ENCODE results near the gene RETN.
A peak's percentile ranks its signal among the peaks of the same experiment; 100 is the strongest.

The RETN gene

GRCh38 chr19:7669641-7670040 is 792 bp downstream of the RETN start:
- no peaks in the 10 kb centered on the region; the same call in 1 of the 2 replicates for H3K27me3 ChIP-seq (replicated peaks; ENCODE audit: control insufficient read depth, insufficient read depth, low read length)
- no peak for DNase-seq (ENCODE audit: extremely low read depth, insufficient read length)
- no peak for TF ChIP-seq CTCF (IDR thresholded peaks at IDR 0.05; ENCODE audit: insufficient read depth, low read length, poor library complexity, severe bottlenecking)
- no peaks in the 10 kb centered on the region for H3K36me3 ChIP-seq (ENCODE audit: control insufficient read depth, insufficient read depth, low read length)
- no peak overlapping the region for H3K4me3 ChIP-seq (replicated peaks; ENCODE audit: low read depth, low read length)

GRCh38 chr19:7670150-7670783 is 1.4 kb downstream of the RETN start:
- H3K27me3 ChIP-seq (replicated peaks; ENCODE audit: control insufficient read depth, insufficient read depth, low read length) = no peaks in the 10 kb centered on the region; the same call in 1 of the 2 replicates
- no peak for DNase-seq (ENCODE audit: extremely low read depth, insufficient read length)
- H3K4me3 ChIP-seq (replicated peaks; ENCODE audit: low read depth, low read length) = peak overlapping the region; percentile 27
- no peak for TF ChIP-seq CTCF (IDR thresholded peaks at IDR 0.05; ENCODE audit: insufficient read depth, low read length, poor library complexity, severe bottlenecking)
- no peaks in the 10 kb centered on the region for H3K36me3 ChIP-seq (ENCODE audit: control insufficient read depth, insufficient read depth, low read length)

- no peak overlapping the region for H3K4me3 ChIP-seq (replicated peaks; ENCODE audit: low read depth, low read length)
- DNase-seq (ENCODE audit: extremely low read depth, insufficient read length) = no peak
- H3K36me3 ChIP-seq (ENCODE audit: control insufficient read depth, insufficient read depth, low read length) = no peaks in the 10 kb centered on the region
- no peaks in the 10 kb centered on the region; the same call in 1 of the 2 replicates for H3K27me3 ChIP-seq (replicated peaks; ENCODE audit: control insufficient read depth, insufficient read depth, low read length)
- no peak for TF ChIP-seq CTCF (IDR thresholded peaks at IDR 0.05; ENCODE audit: insufficient read depth, low read length, poor library complexity, severe bottlenecking)
Observed at GRCh38 chr19:7670790-7671189, 1.9 kb downstream of the RETN start.

GRCh38 chr19:7672522-7672921 is 3.7 kb downstream of the RETN start:
- no peaks in the 10 kb centered on the region; the same call in 1 of the 2 replicates for H3K27me3 ChIP-seq (replicated peaks; ENCODE audit: control insufficient read depth, insufficient read depth, low read length)
- no peak for TF ChIP-seq CTCF (IDR thresholded peaks at IDR 0.05; ENCODE audit: insufficient read depth, low read length, poor library complexity, severe bottlenecking)
- no peak for DNase-seq (ENCODE audit: extremely low read depth, insufficient read length)

GRCh38 chr19:7674010-7675005 is 5.5 kb downstream of the RETN start:
- DNase-seq (ENCODE audit: extremely low read depth, insufficient read length) = peak; percentile 64
- no peak overlapping the region for H3K4me3 ChIP-seq (replicated peaks; ENCODE audit: low read depth, low read length)
- no peak for TF ChIP-seq CTCF (IDR thresholded peaks at IDR 0.05; ENCODE audit: insufficient read depth, low read length, poor library complexity, severe bottlenecking)
- H3K27me3 ChIP-seq (replicated peaks; ENCODE audit: control insufficient read depth, insufficient read depth, low read length) = no peaks in the 10 kb centered on the region
- H3K36me3 ChIP-seq (ENCODE audit: control insufficient read depth, insufficient read depth, low read length) = no peaks in the 10 kb centered on the region

More at GRCh38 chr19:7672522-7672921, 3.7 kb downstream of the RETN start:
- Histone ChIP-seq H3K36me3 (ENCODE audit: control insufficient read depth, insufficient read depth, low read length) (no peaks in the 10 kb centered on the region), H3K4me3 (replicated peaks; ENCODE audit: low read depth, low read length) (no peak overlapping the region)

Data from GM06990 (cell line).